Suppressor macrophage treated with lipopolysaccharide for 1 hour (primary cell): Measurements from ENCODE around the gene SRD5A1.
"Not testable (repeated sequence)": the region's sequence is repeated elsewhere in the genome, so short reads cannot be mapped to it uniquely, and the experiment has no call there.

ENCODE experiments used
- DNase-seq, 3 donors: peaks; one replicate each; pipeline ENCODE4 v3.0.0-alpha.2; 2020 to 2022

Gene SRD5A1

GRCh38 chr5:6649186-6649585 is 15.9 kb downstream of the SRD5A1 start:
- no peak for DNase-seq

GRCh38 chr5:6649681-6650080 is 16.4 kb downstream of the SRD5A1 start:
- DNase-seq, result peak; percentile 42 to 65 (median 42)

- DNase-seq, result no peak
Measured at GRCh38 chr5:6652025-6652424, 18.8 kb downstream of the SRD5A1 start.

GRCh38 chr5:6655432-6655831 is 22.2 kb downstream of the SRD5A1 start:
- DNase-seq, result no peak

GRCh38 chr5:6656680-6657079 is 23.4 kb downstream of the SRD5A1 start:
- no peak for DNase-seq

GRCh38 chr5:6659941-6660684 is 26.9 kb downstream of the SRD5A1 start:
- no peak for DNase-seq

GRCh38 chr5:6660688-6661087 is 27.4 kb downstream of the SRD5A1 start:
- DNase-seq, result no peak

- DNase-seq, result no peak
Measured at GRCh38 chr5:6666762-6667161, 33.5 kb downstream of the SRD5A1 start.

- DNase-seq, result no peak
Measured at GRCh38 chr5:6667648-6668047, 34.4 kb downstream of the SRD5A1 start.

- DNase-seq, result not testable (repeated sequence)
Measured at GRCh38 chr5:6668717-6669116, 35.5 kb downstream of the SRD5A1 start.

GRCh38 chr5:6673031-6673430 is 39.8 kb downstream of the SRD5A1 start:
- no peak for DNase-seq

GRCh38 chr5:6673963-6674362 is 40.7 kb downstream of the SRD5A1 start:
- DNase-seq, result no peak

- no peak for DNase-seq
Measured at GRCh38 chr5:6674421-6674820, 41.2 kb downstream of the SRD5A1 start.

GRCh38 chr5:6674886-6675285 is 41.6 kb downstream of the SRD5A1 start:
- no peak for DNase-seq

GRCh38 chr5:6675784-6676491 is 42.7 kb downstream of the SRD5A1 start:
- DNase-seq, result no peak

GRCh38 chr5:6676702-6677101 is 43.5 kb downstream of the SRD5A1 start:
- peak; percentile 9 to 29 (median 13) for DNase-seq

- DNase-seq, result no peak
Measured at GRCh38 chr5:6678385-6678784, 45.1 kb downstream of the SRD5A1 start.

- no peak for DNase-seq
Measured at GRCh38 chr5:6680922-6681321, 47.7 kb downstream of the SRD5A1 start.

- no peak for DNase-seq
Measured at GRCh38 chr5:6681682-6682081, 48.4 kb downstream of the SRD5A1 start.

GRCh38 chr5:6682239-6682638 is 49.0 kb downstream of the SRD5A1 start:
- DNase-seq, result no peak

- DNase-seq, result no peak
Measured at GRCh38 chr5:6683241-6683640, 50.0 kb downstream of the SRD5A1 start.

- no peak for DNase-seq
Measured at GRCh38 chr5:6684075-6684474, 50.8 kb downstream of the SRD5A1 start.

GRCh38 chr5:6686501-6686900 is 53.3 kb downstream of the SRD5A1 start:
- no peak for DNase-seq

GRCh38 chr5:6686915-6687409 is 53.7 kb downstream of the SRD5A1 start:
- DNase-seq, result peak; percentile 46 to 62 (median 62)
